ENCODE data around the gene KRT72.

- no peak for TF ChIP-seq CTCF (IDR thresholded peaks at IDR 0.05)
- no peak for TF ChIP-seq POLR2A (IDR thresholded peaks at IDR 0.05)
Observed at GRCh38 chr12:52573306-52573705, 28.0 kb downstream of the KRT72 start.
